ENCODE data around the gene REV3L. TPM values are rescaled to one million over a fixed set of nuclear protein-coding genes. Genes with fewer than 3 reads are reported as not detected.

Gene REV3L
- total and polyA plus RNA-seq, 4 donors, result 3.8 to 17.7 (median 11.2) TPM

GRCh38 chr6:111527367-111527766 lies 44.3 kb upstream of the REV3L start:
- Histone ChIP-seq H3K4me3 (ENCODE audit: low read depth in 1 of 3, low read length in 3 of 3) (no peak overlapping the region), H3K9me3 (ENCODE audit: control insufficient read depth in 4 of 4, low read length in 3 of 4) (no peaks in the 10 kb centered on the region), H3K9ac (ENCODE audit: low read depth in 1 of 2, low read length in 2 of 2) (no peak overlapping the region), H3K36me3 (ENCODE audit: control insufficient read depth in 4 of 4, insufficient read depth in 3 of 4, low read depth in 1 of 4, low read length in 3 of 4) (no peaks in the 10 kb centered on the region), H3K27ac (ENCODE audit: low read depth in 1 of 2, low read length in 2 of 2) (no peak overlapping the region), H3K4me1 (ENCODE audit: control insufficient read depth in 4 of 4, insufficient read depth in 4 of 4, low read length in 3 of 4) (no peaks in the 10 kb centered on the region), H3K27me3 (ENCODE audit: control insufficient read depth in 4 of 4, insufficient read depth in 4 of 4, low read length in 3 of 4) (no peaks in the 10 kb centered on the region)
- TF ChIP-seq ATF3 (IDR thresholded peaks at IDR 0.05) (no peak), TAF1 (conservative IDR thresholded peaks at IDR 0.05) (no peak), HNF4A (conservative IDR thresholded peaks at IDR 0.05) (no peak)
- no peak for DNase-seq (ENCODE audit: low spot score)

GRCh38 chr6:111524735-111525134 lies 41.7 kb upstream of the REV3L start:
- Histone ChIP-seq H3K36me3 (ENCODE audit: control insufficient read depth in 4 of 4, insufficient read depth in 3 of 4, low read depth in 1 of 4, low read length in 3 of 4) (no peaks in the 10 kb centered on the region), H3K4me3 (ENCODE audit: low read depth in 1 of 3, low read length in 3 of 3) (no peak overlapping the region)
- TF ChIP-seq FOXA1 (IDR thresholded peaks at IDR 0.05), result no peak
- no peak for TF ChIP-seq CTCF (IDR thresholded peaks at IDR 0.05; ENCODE audit: low read depth, low read length, missing input control)
- no peak for TF ChIP-seq MAX (IDR thresholded peaks at IDR 0.05)
- TF ChIP-seq ZBTB33 (IDR thresholded peaks at IDR 0.05), result no peak
- no peak for TF ChIP-seq NR2F2 (IDR thresholded peaks at IDR 0.05)
- TF ChIP-seq RXRA (IDR thresholded peaks at IDR 0.05), result no peak
- no peak for TF ChIP-seq ATF3 (IDR thresholded peaks at IDR 0.05)
- no peak for TF ChIP-seq YY1 (IDR thresholded peaks at IDR 0.05)
- no peak for TF ChIP-seq FOXA2 (IDR thresholded peaks at IDR 0.05)

GRCh38 chr6:111524252-111524651 lies 41.2 kb upstream of the REV3L start:
- H3K27ac ChIP-seq (ENCODE audit: low read depth in 1 of 2, low read length in 2 of 2), result no peak overlapping the region
- H3K9me3 ChIP-seq (ENCODE audit: control insufficient read depth in 4 of 4, low read length in 3 of 4), result no peaks in the 10 kb centered on the region
- no peaks in the 10 kb centered on the region for H3K27me3 ChIP-seq (ENCODE audit: control insufficient read depth in 4 of 4, insufficient read depth in 4 of 4, low read length in 3 of 4)
- DNase-seq (ENCODE audit: low spot score), result no peak
- 91% methylated on average over 4 of the region's 4 CpGs for WGBS
- TF ChIP-seq HNF4A (conservative IDR thresholded peaks at IDR 0.05) (no peak), CTCF (IDR thresholded peaks at IDR 0.05; ENCODE audit: low read depth, low read length, missing input control) (no peak), RAD21 (IDR thresholded peaks at IDR 0.05) (no peak), ATF3 (IDR thresholded peaks at IDR 0.05) (no peak), YY1 (IDR thresholded peaks at IDR 0.05) (no peak), TAF1 (conservative IDR thresholded peaks at IDR 0.05) (no peak), ZBTB33 (IDR thresholded peaks at IDR 0.05) (no peak)
- no peak overlapping the region for H3K4me3 ChIP-seq (ENCODE audit: low read depth in 1 of 3, low read length in 3 of 3)
- no peaks in the 10 kb centered on the region for H3K36me3 ChIP-seq (ENCODE audit: control insufficient read depth in 4 of 4, insufficient read depth in 3 of 4, low read depth in 1 of 4, low read length in 3 of 4)
- no peak overlapping the region for H3K9ac ChIP-seq (ENCODE audit: low read depth in 1 of 2, low read length in 2 of 2)
- H3K4me1 ChIP-seq (ENCODE audit: control insufficient read depth in 4 of 4, insufficient read depth in 4 of 4, low read length in 3 of 4), result no peaks in the 10 kb centered on the region

More at GRCh38 chr6:111524735-111525134, 41.7 kb upstream of the REV3L start:
- Histone ChIP-seq H3K27ac (ENCODE audit: low read depth in 1 of 2, low read length in 2 of 2) (no peak overlapping the region), H3K4me1 (ENCODE audit: control insufficient read depth in 4 of 4, insufficient read depth in 4 of 4, low read length in 3 of 4) (no peaks in the 10 kb centered on the region), H3K27me3 (ENCODE audit: control insufficient read depth in 4 of 4, insufficient read depth in 4 of 4, low read length in 3 of 4) (no peaks in the 10 kb centered on the region), H3K9ac (ENCODE audit: low read depth in 1 of 2, low read length in 2 of 2) (no peak overlapping the region), H3K9me3 (ENCODE audit: control insufficient read depth in 4 of 4, low read length in 3 of 4) (no peaks in the 10 kb centered on the region)
- no peak for DNase-seq (ENCODE audit: low spot score)
